ENCODE data around the gene PMVK.

PMVK gene

DNA sequence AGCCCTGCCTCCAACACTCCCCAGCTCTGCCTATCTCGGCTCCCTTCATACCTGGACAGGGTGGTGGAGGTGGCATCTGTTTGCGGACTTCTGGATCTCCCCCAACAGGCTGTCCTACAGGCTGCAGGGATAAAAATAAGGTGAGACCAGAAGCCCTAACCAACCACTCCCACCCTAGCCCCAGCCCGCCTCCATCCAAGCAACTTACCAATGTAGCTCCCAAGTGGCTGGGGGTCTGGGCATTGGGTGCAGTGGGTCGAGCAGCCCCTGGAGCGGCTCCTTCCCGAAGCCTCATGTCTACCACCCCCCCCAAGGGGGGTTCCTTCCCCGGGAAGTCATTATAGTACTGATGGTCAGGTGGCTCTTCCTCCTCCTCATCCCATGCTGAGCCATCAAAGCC is 29.6 kb upstream of the PMVK start:
- DNase-seq (ENCODE audit: low read depth) = no peak

DNA sequence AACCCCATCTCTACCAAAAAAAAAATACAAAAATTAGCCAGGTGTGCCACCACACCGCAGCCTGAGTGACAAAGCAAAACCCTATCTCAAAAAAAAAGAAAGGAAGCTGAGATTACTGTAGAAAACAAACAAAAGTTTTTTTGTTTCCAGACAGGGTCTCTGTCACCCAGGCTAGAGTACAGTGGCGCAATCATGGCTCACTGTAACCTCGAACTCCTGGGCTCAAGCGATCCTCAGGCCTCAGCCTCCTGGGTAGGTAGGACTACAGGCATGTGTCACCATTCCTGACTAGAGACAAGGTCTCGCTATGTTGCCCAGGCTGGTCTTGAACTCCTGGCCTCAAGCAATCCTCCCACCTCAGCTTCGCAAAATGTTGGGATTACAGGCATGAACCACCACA is 27.8 kb upstream of the PMVK start:
- DNase-seq (ENCODE audit: low read depth) = no peak

DNA sequence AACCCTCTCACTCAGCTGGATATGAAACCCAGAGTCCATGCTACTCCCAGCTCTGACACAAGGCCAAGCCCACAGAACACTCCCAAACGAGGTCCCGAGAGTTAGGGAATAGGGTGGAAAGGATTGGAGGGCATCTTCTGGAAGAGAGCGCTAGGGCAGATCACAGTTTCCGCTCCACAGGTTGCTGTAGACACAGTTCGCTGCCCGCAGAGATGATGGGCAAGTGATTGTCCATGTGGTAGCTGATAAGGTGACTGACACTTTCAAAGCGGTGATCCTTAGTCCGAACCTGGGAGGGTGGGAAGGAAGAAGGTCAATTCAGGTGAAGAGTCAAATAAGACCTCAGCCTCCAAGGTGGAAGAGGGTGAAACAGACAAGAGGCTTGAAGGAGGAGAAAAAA is 27.1 kb upstream of the PMVK start:
- DNase-seq (ENCODE audit: low read depth) = no peak

DNA sequence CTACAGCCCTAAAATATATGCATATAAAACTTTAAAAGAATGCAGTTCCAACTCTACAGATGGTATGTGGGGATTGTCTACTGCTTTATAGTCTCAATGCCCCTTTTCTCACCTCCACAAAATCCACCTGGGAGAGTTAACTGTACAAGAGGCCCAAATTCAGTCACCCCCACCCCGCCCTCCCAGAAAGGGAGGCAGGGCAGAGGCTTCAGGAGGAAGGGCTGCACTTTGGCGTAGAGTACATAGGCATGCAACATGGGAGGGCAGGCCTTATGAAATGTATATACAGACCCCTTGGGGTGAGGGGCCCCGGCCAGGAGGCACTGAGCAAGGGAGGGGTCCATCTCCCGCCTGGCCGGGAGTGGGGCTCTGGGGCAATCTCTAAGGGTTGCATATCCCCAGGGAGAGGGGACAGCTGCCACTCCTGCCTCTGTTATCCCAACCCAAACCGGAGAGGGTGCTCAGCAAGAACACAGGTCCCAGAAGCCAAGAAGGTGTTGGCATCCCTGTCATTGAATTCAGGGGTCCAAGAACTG is 26.3 kb upstream of the PMVK start:
- no peak for DNase-seq (ENCODE audit: low read depth)

DNA sequence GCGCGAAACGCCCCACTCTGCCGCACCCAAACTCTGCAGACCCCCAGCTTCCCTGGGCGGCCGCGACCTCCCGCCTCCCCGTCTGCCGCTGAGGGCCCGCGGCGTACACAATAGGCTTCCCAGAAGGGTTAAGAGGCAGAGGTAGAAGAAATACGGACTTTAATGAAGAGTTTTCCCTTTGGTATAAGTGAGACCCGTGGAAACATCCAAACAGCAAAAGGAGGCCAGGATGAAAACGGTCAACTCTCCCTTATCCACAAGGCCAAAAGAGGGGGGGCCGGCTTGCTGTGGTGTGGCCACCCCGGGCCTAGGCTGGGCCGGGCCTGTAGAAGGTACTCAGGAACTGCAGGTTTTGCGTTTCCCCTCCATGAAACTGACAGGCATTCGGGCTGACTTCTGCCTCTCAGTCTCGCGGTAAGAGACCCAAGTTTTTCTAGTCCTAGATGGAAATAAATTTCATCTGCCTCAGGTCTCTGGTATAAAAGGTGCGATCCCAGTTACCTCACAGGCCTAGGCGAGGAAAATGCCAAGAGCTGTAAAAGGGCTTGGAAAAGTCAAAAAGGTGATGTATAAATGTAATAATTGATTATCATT is 25.7 kb upstream of the PMVK start:
- no peak for DNase-seq (ENCODE audit: low read depth)

DNA sequence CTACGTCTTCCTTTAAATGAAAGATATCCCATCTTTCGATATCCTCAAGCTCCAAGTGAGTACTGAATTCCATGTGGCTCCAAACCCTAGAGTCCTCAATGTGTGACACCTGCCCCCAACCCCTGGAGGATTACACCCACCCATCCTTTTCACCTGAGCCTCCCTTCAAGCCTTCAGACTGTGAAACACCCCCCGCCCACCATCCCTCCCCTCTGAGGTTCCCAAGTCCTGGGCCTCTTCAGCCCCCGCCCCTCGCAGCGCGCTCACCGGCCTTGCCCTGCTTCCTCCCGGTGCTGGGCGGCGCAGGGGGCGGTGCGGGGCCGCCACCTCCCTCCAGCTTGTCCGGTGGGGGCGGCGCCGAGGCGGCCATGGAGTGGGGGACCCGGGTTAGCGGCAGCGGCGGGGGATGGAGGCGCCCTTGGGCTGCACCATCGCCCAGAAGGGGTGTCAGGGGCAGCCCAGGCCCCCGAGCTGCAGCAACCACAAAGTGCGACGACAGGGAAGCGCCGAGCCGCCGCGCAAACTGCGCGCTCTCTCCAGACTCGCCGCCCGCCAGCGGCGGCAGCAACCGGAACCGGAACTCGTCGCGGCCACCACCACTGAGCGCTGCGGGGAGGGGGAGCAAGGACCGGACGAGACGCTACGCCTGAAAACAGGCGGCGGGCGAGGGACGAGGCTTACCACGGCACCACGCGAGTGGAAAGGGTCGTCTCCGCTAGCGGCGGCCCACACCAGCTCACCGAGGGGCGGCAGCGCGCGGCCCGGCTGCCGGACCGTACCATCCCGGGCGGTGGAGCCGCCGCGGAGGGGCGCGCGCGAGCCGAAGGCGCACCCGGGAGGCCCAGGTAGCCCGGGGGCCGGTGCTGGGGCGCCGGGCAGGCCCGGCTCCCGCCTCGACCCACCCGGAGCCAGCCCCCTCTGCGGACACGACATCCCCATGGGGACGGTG is 25.0 kb upstream of the PMVK start, which contains the start of gene PYGO2:
Gene PYGO2, minus strand, starts transcription at position 576 of the 949 bp plus-strand sequence. Its CDS starts 206 bp downstream, at position 370.
- DNase-seq (ENCODE audit: low read depth) = peak; percentile 83

DNA sequence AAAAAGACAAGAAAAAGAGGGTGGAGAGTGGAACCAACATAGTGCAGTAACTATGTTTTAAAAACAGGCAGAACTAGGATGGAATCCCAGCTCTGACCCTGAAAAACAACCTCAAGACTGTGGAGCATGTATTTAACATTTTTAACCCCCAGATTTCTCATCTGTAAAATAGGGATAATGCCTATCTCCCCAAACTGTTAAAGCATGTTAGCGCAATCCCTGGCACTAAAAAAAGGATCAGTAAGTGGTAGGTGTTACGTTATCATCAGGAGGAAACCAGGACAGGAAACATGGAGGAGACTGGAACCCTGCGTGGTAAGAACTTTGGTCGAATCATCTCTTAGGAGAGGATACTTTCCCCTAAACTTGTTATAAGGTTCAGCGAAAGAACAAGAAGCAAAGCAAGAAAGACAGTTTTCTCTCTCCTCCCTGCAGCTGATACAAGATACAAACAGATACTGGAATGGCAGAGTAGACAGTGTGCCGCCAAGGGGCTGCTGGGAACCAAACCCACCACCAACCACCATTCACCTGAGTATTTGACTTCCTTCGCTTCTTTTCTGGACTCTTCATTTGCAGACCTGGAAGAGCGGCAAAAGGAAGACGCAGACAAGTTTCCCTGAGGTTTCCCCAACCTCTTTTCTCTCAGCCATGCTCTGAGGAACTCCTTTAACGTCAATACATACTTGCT is 24.1 kb upstream of the PMVK start:
- no peak for DNase-seq (ENCODE audit: low read depth)

DNA sequence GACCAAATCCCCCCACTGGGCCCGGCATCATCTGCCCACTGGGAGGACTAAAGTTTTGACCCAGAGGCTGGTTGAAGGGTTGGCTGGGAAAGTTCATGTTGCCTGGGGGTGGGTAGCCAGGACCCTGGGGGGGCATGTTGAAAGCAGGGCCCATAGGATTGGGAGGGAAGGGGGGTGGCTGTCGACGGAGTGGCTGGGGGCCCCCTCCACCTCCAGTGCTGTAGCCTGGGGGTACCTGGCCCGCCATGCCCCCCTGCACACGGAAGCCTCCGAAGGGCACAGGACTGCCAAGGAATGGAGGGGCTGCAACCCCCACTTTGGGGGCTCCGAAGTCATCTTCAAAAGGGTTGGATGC is 22.9 kb upstream of the PMVK start:
- no peak for DNase-seq (ENCODE audit: low read depth)

DNA sequence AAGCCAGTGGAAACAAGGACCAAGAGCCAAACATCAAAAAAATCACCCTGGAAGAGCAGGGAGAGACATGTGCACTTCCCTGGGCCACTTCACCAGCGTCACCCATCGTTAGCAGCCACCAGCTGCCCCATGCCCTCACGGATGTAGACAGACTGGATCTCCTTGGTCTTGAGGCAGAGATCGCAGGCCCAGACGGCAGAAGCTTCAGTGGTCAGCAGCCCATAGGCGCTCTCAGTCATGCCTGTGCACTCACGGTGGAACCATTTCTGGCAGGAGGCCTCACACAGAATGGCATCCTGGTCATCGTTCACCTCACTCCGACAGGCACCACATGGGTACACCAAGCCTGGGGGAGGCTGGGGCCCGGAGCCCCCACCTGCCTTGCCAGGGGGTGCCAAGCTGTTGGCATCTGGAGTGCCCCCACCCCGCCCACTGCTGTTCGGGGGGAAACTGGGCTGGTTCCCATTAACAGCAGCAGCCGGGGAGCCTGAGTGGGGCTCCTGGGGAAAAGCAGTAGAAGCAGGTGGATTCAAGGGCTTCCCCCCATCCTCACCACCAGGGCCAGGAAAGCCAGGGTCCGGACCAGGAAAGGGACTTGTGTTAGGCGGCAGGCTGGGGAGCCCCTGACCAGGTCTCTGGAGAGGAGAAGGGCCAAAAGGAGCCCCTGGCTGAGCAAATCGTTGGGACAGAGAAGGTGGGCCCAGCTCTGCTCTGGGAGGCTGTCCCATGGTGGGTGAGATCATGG is 22.3 kb upstream of the PMVK start:
- DNase-seq (ENCODE audit: low read depth) = no peak

DNA sequence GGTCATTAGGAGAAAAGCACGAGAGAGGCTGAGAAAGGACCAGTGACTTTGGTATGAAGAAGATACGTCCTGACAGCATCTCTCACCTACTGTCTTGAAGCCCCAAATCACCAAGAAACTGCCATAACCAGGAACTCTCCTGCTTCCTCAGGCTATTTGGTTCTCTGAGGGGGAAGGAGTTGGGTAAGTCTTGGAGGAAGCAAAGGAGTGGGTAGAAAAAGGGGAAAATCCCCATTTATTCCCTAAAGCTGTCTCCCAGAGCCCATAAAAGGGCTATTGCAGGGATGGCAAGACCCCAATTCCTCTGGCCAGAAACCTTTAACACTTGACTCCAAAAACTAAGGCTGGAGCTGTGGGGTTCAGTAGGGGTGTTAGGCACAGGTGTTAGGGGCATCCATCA is 21.5 kb upstream of the PMVK start:
- no peak for DNase-seq (ENCODE audit: low read depth)

DNA sequence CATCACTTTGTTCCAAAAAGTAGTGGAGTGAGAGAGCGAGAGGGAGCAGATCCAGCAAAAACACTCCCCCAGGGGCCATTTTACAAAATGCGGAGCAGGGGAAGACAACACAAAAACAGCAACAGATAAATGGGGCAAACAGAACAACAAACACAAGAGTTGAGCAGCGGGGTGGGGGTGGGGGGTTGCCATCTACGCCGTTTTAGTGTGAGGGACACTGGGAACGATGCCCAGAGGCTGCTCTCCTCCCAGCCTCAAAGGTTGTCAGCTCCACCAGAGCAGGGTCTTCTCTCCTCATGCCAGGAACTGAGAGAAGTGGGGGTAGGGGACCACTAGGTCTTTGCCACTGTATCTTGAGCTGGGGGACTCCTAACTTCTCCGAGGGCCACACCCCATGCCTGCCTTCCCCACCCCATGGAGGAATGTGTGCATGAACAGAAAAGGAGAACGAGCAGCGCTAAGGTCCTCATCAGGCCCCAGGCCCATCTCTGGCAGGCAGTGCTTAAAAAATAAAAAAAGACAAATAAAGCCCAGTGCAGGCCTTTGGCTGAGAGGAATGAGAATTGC is 20.7 kb upstream of the PMVK start:
- no peak for DNase-seq (ENCODE audit: low read depth)

DNA sequence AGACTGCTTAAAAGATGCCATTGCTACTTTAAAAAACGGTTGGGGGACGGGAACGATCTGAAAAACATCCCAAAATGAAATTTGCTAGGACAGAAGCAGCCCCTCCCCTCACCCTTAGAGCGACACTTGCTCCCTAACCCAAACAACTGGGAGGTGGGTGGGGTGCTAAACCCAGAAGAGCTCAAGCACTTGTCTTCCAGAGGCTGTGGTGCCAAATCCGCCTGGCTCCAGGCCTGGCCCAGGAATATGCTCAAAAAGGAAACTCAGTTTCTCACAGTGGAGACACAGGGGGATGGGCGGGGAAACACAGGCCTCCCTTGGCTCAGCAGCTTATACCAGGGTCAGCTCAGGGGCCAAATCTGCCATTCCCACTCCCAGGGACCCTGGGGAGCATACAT is 20.0 kb upstream of the PMVK start:
- no peak for DNase-seq (ENCODE audit: low read depth)

DNA sequence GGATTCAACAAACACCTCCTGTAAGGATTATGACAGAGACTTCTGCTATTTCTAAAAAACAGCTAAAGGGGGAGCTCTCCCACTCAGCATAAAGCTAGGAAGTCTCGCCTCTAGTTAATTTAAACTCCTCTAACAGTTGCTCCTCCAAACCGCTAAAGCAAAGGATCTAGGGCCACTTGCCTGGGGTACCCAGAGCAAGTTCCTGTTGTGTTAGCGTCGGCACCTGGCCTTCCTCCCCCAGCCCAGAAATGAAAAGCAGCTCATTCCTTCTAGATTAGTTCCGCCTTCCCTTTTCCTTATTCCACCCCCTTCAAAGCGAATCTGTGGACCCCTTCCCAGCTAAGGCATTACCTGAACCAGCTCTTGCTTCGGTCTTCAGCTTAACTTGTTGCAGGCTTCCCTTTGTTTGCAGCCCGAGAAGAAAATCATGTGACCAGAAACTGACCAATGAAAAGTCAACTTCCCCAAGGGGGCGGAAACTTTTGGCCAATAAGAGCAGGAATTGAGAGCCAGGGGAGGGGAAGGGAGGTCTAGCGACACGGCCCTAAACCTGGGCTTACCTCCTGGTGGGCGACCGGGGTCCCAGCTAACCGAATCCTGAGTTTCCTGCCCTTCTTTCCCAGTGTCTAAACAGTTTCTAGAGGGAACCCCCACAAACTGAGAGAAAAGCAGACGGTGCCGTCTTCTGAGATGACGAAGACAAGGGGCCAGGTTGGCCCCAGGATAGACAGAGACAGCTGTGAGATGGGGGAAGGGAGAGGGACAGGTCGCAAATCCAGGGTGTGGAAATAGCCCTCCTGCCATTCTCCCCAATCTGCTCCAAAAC is 19.4 kb upstream of the PMVK start, which contains the start of gene PBXIP1:
Gene PBXIP1, minus strand, starts transcription at position 382 of the 826 bp plus-strand sequence. CDS start 2,378 bp downstream, outside the sequence.
- peak; percentile 69 for DNase-seq (ENCODE audit: low read depth)

DNA sequence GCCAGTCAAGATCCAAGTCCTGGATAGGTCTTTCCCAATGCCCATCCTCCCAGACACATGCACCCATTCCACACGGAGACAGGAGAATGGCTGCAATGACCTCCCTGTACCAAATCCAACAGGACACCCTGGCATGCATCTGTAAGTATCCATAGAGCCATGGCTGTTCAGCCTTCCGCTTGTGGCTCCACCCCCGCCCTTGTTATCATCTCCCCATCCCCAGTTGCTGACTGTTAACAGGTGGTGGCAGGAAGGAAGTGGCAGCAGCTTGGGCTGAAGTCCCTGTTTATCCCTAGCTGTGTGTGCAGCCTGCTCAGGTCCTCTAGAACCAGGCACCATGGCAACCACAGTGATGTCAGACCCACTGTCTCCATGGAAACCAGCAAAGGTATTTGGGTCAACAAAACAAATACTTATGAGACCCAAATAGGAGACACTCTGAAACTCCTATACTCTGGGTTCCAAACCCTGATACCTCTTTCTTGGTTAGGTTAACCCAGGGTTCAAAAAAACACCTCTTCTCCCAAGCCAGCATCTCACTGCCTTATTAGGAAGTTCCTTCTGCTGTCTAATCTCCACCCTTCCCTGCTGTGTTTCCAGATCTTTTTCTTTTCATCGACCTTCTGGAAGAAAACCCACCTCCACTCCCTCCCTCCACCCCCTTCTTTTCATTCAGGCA is 18.7 kb upstream of the PMVK start:
- peak; percentile 66 for DNase-seq (ENCODE audit: low read depth)

DNA sequence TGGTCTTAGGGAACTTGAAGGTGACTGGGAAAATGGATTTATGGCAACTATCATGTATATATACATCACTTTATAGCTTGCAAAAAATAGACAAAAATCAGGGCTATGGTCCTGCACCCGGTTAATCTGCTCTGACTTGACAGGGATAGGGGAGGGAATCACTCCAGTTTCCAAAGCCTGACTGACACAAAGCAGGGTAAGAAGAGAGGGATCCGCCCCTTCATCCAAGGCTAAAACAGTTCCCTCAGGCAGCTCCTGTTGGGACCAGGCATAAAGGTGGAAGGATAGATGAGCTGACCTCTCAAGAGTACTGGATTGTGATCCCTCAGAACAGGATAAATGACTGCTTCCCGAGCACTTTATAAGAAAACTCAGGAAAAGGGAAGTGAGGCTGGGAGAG is 18.0 kb upstream of the PMVK start:
- no peak for DNase-seq (ENCODE audit: low read depth)

DNA sequence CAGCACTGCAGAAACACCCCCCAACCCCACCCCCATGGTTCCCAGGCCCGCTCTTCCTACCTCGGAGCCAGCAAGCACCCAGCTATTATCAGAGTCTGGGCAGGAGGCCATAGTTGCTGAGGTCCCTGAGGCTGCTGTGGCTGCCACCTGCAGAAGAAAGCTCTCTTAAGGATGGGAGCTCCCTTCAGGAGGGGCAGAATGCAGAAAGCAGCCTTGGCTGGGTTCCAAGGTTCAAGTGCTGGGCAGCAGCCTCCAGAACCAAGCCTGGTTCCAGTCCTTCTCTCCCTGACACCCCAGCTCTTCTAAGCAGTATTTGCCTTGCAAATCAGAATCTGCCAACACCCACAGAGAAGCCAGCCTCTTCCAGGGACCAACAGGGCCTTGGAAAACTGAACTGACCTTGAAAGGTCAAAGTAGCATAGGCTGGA is 17.1 kb upstream of the PMVK start:
- no peak for DNase-seq (ENCODE audit: low read depth)

DNA sequence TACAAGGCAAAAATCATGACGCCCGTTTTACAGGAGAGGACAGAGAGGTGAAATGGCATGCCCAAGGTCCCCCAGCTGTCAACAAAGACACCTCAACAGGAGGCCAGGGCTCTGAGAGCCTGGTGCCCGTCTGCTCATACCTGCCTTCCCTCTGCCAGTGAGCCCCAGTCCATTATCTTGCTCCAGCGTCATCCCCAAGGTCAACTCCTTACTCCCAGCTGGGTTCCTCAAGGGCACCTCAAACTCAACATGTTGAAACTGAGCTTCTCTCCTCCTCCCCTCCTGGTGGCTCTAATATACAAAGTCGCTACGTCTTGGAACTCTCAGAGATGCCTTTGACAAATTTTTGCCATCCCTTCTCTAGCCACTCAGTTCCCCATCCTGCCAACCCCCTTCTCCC is 16.1 kb upstream of the PMVK start:
- no peak for DNase-seq (ENCODE audit: low read depth)

DNA sequence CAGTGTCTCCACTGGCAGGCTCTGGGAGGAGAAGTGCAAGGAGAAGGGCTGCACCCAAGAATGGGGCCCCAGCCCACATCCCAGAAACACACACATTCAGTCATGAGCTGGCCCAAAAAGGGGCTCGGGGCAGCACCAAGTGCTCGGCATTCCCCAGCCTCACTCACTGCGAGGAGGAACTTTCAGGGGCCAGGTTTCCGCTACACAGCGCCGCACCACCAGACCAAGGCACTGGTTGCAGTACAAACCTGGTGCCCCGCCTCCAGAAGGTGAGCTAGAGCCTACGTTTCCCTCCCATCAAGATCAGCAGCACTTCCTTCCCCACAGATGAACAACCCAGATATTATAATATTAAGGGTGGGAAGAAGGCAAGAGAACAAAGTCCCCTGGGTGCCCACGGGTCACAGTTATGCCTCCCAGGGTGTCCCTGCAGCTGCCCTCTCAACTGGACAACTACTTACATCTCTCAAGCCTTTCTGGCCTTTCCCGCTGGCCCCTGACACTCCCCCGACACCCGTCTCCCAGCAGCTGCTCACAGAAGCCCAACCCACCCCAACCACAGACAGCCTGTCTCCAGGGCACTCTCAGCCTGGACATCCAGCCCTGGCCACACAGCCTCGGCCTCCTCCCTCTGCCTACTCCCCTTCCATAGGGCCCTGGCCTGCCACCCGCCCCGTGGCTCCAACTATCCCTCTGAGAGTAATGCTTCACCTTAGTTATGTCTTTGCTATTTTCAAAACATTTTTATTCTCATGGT is 15.6 kb upstream of the PMVK start:
- DNase-seq (ENCODE audit: low read depth) = peak; percentile 50

DNA sequence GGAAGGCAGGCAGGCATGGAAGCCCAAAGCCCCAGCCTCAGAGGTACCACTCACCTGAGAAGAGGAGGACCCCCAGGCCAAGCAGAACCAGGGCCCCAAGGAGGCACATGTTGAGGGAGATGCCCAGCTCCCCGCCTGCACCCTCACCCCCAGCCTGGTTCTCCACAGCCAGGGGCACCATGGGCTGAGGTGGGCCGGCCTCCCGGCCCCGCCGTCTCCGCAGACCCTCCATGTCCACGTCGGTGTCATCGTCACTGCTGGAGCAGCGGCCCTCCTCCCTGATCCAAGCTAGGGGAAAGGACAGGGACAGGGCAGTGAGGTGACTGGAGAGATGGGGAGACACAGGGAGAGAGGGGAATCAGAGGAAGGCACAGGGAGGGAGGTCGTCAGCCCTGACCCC is 11.6 kb upstream of the PMVK start:
- no peak for DNase-seq (ENCODE audit: low read depth)

Measured in activated T-cell treated with anti-CD3 and anti-CD28 coated beads for 48 hours (primary cell).